Neural cell (in vitro differentiated cells): ENCODE results near the gene REPS2. TPM values are rescaled to one million over a fixed set of nuclear protein-coding genes. Genes with fewer than 3 reads are reported as not detected.

ENCODE experiments used
- H2AFZ ChIP-seq: fragments of 200-600, 300-800 bp; sonication (generic), shearing (Covaris generic); 2 replicates; pipeline ENCODE4 v1.6.0; 2014; ENCODE audit warnings: low read depth, mild to moderate bottlenecking, antibody characterized with exemption, low read length, moderate library complexity
- H3F3A ChIP-seq: fragments of 200-600 bp; shearing (Covaris generic); 2 replicates; pipeline ENCODE4 v1.6.1; 2016; ENCODE audit warnings: mild to moderate bottlenecking, moderate library complexity, mixed read lengths, antibody characterized with exemption, low read length; ENCODE audit not compliant: insufficient read depth, poor library complexity, severe bottlenecking
- H3K27ac ChIP-seq: fragments of 200-600, 300-800 bp; sonication (generic), shearing (Covaris generic); 2 replicates; pipeline ENCODE4 v1.5.1; 2014; ENCODE audit warnings: mild to moderate bottlenecking, low read length, moderate library complexity
- H3K27me3 ChIP-seq: fragments of 300-800, 200-600 bp; sonication (generic), shearing (Covaris generic); 2 replicates; pipeline ENCODE4 v1.6.0; 2014; ENCODE audit warnings: mild to moderate bottlenecking, low read depth, low read length, moderate library complexity; ENCODE audit not compliant: insufficient read depth
- H3K36me3 ChIP-seq: fragments of 300-800, 200-600 bp; sonication (generic), shearing (Covaris generic); 2 replicates; pipeline ENCODE4 v1.5.1; 2014; ENCODE audit warnings: mild to moderate bottlenecking, antibody characterized with exemption, low read length, moderate library complexity; ENCODE audit not compliant: insufficient read depth
- H3K4me2 ChIP-seq: fragments of 300-800, 200-600 bp; sonication (generic), shearing (Covaris generic); 2 replicates; pipeline ENCODE4 v1.6.0; 2014; ENCODE audit warnings: mild to moderate bottlenecking, low read length
- H3K4me3 ChIP-seq: fragments of 300-800, 200-600 bp; sonication (generic), shearing (Covaris generic); 2 replicates; pipeline ENCODE4 v1.5.1; 2014; ENCODE audit warnings: mild to moderate bottlenecking, low read length, moderate library complexity
- H3K79me2 ChIP-seq: fragments of 200-600 bp; shearing (Covaris generic); replicated peaks from 2 replicates; pipeline ENCODE4 v1.6.0; 2014; ENCODE audit warnings: mild to moderate bottlenecking, low read length, moderate library complexity; ENCODE audit not compliant: insufficient read depth
- H3K9ac ChIP-seq: fragments of 300-800, 200-600 bp; sonication (generic), shearing (Covaris generic); 2 replicates; pipeline ENCODE4 v1.6.1; 2016; ENCODE audit warnings: mild to moderate bottlenecking, low read length, mixed read lengths
- H3K9me2 ChIP-seq: fragments of 200-600 bp; shearing (Covaris generic); 2 replicates; pipeline ENCODE4 v1.6.1; 2016; ENCODE audit warnings: mild to moderate bottlenecking, low read length, mixed read lengths; ENCODE audit not compliant: insufficient read depth
- H3K9me3 ChIP-seq: fragments of 200-600, 300-800 bp; sonication (generic), shearing (Covaris generic); 2 replicates; pipeline ENCODE4 v1.6.1; 2016; ENCODE audit warnings: mild to moderate bottlenecking, mixed run types, low read length, moderate library complexity, mixed read lengths
- H4K20me1 ChIP-seq: fragments of 200-600 bp; shearing (Covaris generic); 2 replicates; pipeline ENCODE4 v1.6.1; 2016; ENCODE audit warnings: mild to moderate bottlenecking, mixed run types; ENCODE audit not compliant: insufficient read depth
- CTCF ChIP-seq: fragments of 450-650 bp; IDR thresholded peaks from 2 replicates; pipeline ENCODE4 v1.5.1; 2014; ENCODE audit warnings: antibody characterized with exemption, mild to moderate bottlenecking, moderate library complexity; ENCODE audit not compliant: poor library complexity, severe bottlenecking
- EP300 ChIP-seq: fragments of 450-650 bp; conservative IDR thresholded peaks from 2 replicates; pipeline ENCODE4 v1.6.1; 2014; ENCODE audit warnings: antibody characterized with exemption, mild to moderate bottlenecking, moderate library complexity; ENCODE audit not compliant: poor library complexity, severe bottlenecking
- EZH2 ChIP-seq: fragments of 200-600, 300-800 bp; shearing (Covaris generic), sonication (generic); IDR thresholded peaks from 2 replicates; pipeline ENCODE4 v1.6.1; 2014; ENCODE audit warnings: antibody characterized with exemption, low read length, borderline replicate concordance, mild to moderate bottlenecking; ENCODE audit not compliant: insufficient read depth, poor library complexity, severe bottlenecking
- MXI1 ChIP-seq: fragments of 450-650 bp; conservative IDR thresholded peaks from 2 replicates; pipeline ENCODE4 v1.6.1; 2014; ENCODE audit warnings: antibody characterized with exemption, mild to moderate bottlenecking; ENCODE audit not compliant: poor library complexity, severe bottlenecking
- POLR2AphosphoS5 ChIP-seq: IDR thresholded peaks from 2 replicates; pipeline ENCODE4 v1.6.1; 2012
- RAD21 ChIP-seq: fragments of 450-650 bp; conservative IDR thresholded peaks from 2 replicates; pipeline ENCODE4 v1.6.1; 2014; ENCODE audit warnings: antibody characterized with exemption, mild to moderate bottlenecking, moderate library complexity
- SMC3 ChIP-seq: fragments of 450-650 bp; conservative IDR thresholded peaks from 2 replicates; pipeline ENCODE4 v1.6.1; 2014; ENCODE audit warnings: antibody characterized with exemption, mild to moderate bottlenecking, moderate library complexity; ENCODE audit not compliant: poor library complexity
- TAF1 ChIP-seq: IDR thresholded peaks from 2 replicates; pipeline ENCODE4 v1.6.1; 2012; ENCODE audit warnings: low read depth
- polyA plus RNA-seq: library from polyadenylated mRNA; depleted of rRNA; stranded (reverse); fragments of >200 nt; gene quantifications from 2 replicates; pipeline ENCODE4 v1.2.3, GENCODE V29; 2014
- TF ChIP-seq, protein P1 (sequence below): IDR thresholded peaks from 2 replicates; pipeline ENCODE4 v1.6.1; 2012; ENCODE audit warnings: borderline replicate concordance

The REPS2 gene
- polyA plus RNA-seq, 1 donor from 2014 or later, result 15.1 TPM

DNA sequence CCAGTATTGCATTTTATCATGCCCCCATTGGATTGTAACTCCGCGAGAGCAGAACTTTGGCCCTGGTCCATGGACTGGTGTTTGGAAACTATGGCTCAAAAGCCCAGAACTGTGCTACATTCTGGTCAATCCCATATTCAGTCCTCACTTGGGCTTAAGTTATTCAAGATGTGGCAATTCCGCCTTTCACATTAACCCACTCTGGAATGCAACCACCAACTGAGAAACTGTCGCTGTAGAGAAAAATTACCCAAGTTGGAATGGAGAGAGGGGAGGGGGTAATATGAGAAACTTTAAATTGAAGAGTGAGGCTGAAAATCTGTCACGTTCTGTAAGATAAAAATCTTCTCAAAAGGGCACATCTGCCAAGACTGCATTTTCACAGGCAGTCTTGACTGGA, 239.0 kb downstream of the REPS2 start:
- no peak overlapping the region for H3K27ac ChIP-seq
- no peak overlapping the region for H3K4me2 ChIP-seq
- H3K9me2 ChIP-seq, result no peaks in the 10 kb centered on the region
- no peaks in the 10 kb centered on the region for H3K27me3 ChIP-seq
- no peaks in the 10 kb centered on the region for H3K9me3 ChIP-seq
- no peak overlapping the region for H3K4me3 ChIP-seq
- no peaks in the 10 kb centered on the region for H3K36me3 ChIP-seq
- no peaks in the 10 kb centered on the region for H3K79me2 ChIP-seq
- no peak for TF ChIP-seq POLR2AphosphoS5
- TF ChIP-seq, protein P1, sequence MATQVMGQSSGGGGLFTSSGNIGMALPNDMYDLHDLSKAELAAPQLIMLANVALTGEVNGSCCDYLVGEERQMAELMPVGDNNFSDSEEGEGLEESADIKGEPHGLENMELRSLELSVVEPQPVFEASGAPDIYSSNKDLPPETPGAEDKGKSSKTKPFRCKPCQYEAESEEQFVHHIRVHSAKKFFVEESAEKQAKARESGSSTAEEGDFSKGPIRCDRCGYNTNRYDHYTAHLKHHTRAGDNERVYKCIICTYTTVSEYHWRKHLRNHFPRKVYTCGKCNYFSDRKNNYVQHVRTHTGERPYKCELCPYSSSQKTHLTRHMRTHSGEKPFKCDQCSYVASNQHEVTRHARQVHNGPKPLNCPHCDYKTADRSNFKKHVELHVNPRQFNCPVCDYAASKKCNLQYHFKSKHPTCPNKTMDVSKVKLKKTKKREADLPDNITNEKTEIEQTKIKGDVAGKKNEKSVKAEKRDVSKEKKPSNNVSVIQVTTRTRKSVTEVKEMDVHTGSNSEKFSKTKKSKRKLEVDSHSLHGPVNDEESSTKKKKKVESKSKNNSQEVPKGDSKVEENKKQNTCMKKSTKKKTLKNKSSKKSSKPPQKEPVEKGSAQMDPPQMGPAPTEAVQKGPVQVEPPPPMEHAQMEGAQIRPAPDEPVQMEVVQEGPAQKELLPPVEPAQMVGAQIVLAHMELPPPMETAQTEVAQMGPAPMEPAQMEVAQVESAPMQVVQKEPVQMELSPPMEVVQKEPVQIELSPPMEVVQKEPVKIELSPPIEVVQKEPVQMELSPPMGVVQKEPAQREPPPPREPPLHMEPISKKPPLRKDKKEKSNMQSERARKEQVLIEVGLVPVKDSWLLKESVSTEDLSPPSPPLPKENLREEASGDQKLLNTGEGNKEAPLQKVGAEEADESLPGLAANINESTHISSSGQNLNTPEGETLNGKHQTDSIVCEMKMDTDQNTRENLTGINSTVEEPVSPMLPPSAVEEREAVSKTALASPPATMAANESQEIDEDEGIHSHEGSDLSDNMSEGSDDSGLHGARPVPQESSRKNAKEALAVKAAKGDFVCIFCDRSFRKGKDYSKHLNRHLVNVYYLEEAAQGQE, result no peak
- TF ChIP-seq EZH2, result no peak
- TF ChIP-seq RAD21, result no peak
- no peak for TF ChIP-seq SMC3
- TF ChIP-seq CTCF, result no peak
- TF ChIP-seq MXI1, result no peak
- no peak for TF ChIP-seq EP300
- no peak for TF ChIP-seq TAF1
- no peaks in the 10 kb centered on the region for H4K20me1 ChIP-seq
- no peak overlapping the region for H3K9ac ChIP-seq
- no peak overlapping the region for H2AFZ ChIP-seq
- H3F3A ChIP-seq, result no peaks in the 10 kb centered on the region

GRCh38 chrX:17187136-17187756, 240.8 kb downstream of the REPS2 start:
- Histone ChIP-seq H3K36me3 (no peaks in the 10 kb centered on the region), H3K9ac (no peak overlapping the region), H3K79me2 (no peaks in the 10 kb centered on the region), H3K4me3 (no peak overlapping the region), H3K9me3 (no peaks in the 10 kb centered on the region), H4K20me1 (no peaks in the 10 kb centered on the region), H3K9me2 (no peaks in the 10 kb centered on the region), H2AFZ (no peak overlapping the region), H3F3A (no peaks in the 10 kb centered on the region), H3K27ac (no peak overlapping the region), H3K4me2 (no peak overlapping the region), H3K27me3 (no peaks in the 10 kb centered on the region)
- TF ChIP-seq TAF1 (no peak), EZH2 (no peak), EP300 (no peak), RAD21 (no peak), SMC3 (no peak), CTCF (no peak), MXI1 (no peak), POLR2AphosphoS5 (no peak)
- TF ChIP-seq, protein P1, result no peak
